ENCODE results near the gene CEBPB. TPM values are rescaled to one million over a fixed set of nuclear protein-coding genes. Genes with fewer than 3 reads are reported as not detected.

CEBPB gene
- total and polyA plus RNA-seq, 3 donors from 2014 or later = 11.3 to 40.0 (median 25.9) TPM

- no peak overlapping the region for H3K27ac ChIP-seq
- no peaks in the 10 kb centered on the region for H3K36me3 ChIP-seq (ENCODE audit: low read depth, missing control alignments)
- DNase-seq = no peak
- H3K27me3 ChIP-seq = no peaks in the 10 kb centered on the region
- H3K4me3 ChIP-seq = no peak overlapping the region
- no peaks in the 10 kb centered on the region for H3K4me1 ChIP-seq
- WGBS, 2 donors = 94% methylated on average over 7 of the region's 7 CpGs
- intact Hi-C loops (cut with DNase I; ENCODE audit: low total_unique reads) = no loop called here
- no peak for TF ChIP-seq CTCF (IDR thresholded peaks at IDR 0.05)
- TF ChIP-seq POLR2A (IDR thresholded peaks at IDR 0.05) = no peak
- H3K9me3 ChIP-seq = no peaks in the 10 kb centered on the region
These were observed 42.2 kb downstream of the CEBPB start for GRCh38 chr20:50232651-50233324.

GRCh38 chr20:50233325-50234212 lies 42.9 kb downstream of the CEBPB start:
- H3K9me3 ChIP-seq = no peaks in the 10 kb centered on the region
- 71 to 83% methylated on average over 9 to 19 of the region's 19 CpGs for WGBS, 2 donors
- no peak overlapping the region for H3K27ac ChIP-seq
- H3K4me1 ChIP-seq = no peaks in the 10 kb centered on the region
- intact Hi-C loops (cut with DNase I; ENCODE audit: low total_unique reads) = no loop called here
- no peak overlapping the region for H3K4me3 ChIP-seq
- H3K27me3 ChIP-seq = no peaks in the 10 kb centered on the region
- no peak for TF ChIP-seq CTCF (IDR thresholded peaks at IDR 0.05)
- no peak for TF ChIP-seq POLR2A (IDR thresholded peaks at IDR 0.05)
- H3K36me3 ChIP-seq (ENCODE audit: low read depth, missing control alignments) = no peaks in the 10 kb centered on the region
- no peak for DNase-seq

- intact Hi-C loops (cut with DNase I; ENCODE audit: low total_unique reads) = no loop called here
- 86 to 90% methylated on average over 5 to 12 of the region's 12 CpGs for WGBS, 2 donors
- H3K4me1 ChIP-seq = no peaks in the 10 kb centered on the region
- DNase-seq = no peak
- H3K9me3 ChIP-seq = no peaks in the 10 kb centered on the region
- H3K27ac ChIP-seq = no peak overlapping the region
- H3K27me3 ChIP-seq = no peaks in the 10 kb centered on the region
- H3K36me3 ChIP-seq (ENCODE audit: low read depth, missing control alignments) = no peaks in the 10 kb centered on the region
- H3K4me3 ChIP-seq = no peak overlapping the region
- TF ChIP-seq POLR2A (IDR thresholded peaks at IDR 0.05) (no peak), CTCF (IDR thresholded peaks at IDR 0.05) (no peak)
These were observed 43.7 kb downstream of the CEBPB start for GRCh38 chr20:50234288-50234687.

GRCh38 chr20:50237349-50237748 lies 46.7 kb downstream of the CEBPB start:
- TF ChIP-seq CTCF (IDR thresholded peaks at IDR 0.05) = no peak
- no peak for TF ChIP-seq POLR2A (IDR thresholded peaks at IDR 0.05)

More at GRCh38 chr20:50237349-50237748, 46.7 kb downstream of the CEBPB start:
- Histone ChIP-seq H3K4me1 (no peaks in the 10 kb centered on the region), H3K4me3 (no peak overlapping the region), H3K36me3 (ENCODE audit: low read depth, missing control alignments) (no peaks in the 10 kb centered on the region), H3K9me3 (no peaks in the 10 kb centered on the region), H3K27me3 (no peaks in the 10 kb centered on the region), H3K27ac (no peak overlapping the region)
- 78% methylated on average over 4 of the region's 4 CpGs; no CpG with 5 or more reads in 1 of the 2 donors for WGBS, 2 donors
- DNase-seq = no peak
- intact Hi-C loops (cut with DNase I; ENCODE audit: low total_unique reads) = no loop called here
